GM12878 (cell line): ENCODE results near the gene PLAC1. TPM values are rescaled to one million over a fixed set of nuclear protein-coding genes. Genes with fewer than 3 reads are reported as not detected.

Source experiments
- ATAC-seq: fragments of 200-7000 bp; cut with Tn5 transposase; 3 replicates; pipeline ENCODE4 v1.9.1; 2020; ENCODE audit warnings: mild to moderate bottlenecking, moderate library complexity
- BruUV-seq: library from RNA; stranded (reverse); fragments of 400-500 nt; replicated peaks from 2 replicates; lab custom pipeline; 2021; lab: Mats Ljungman, UMichigan
- CTCF ChIA-PET: fragments of 300-600 bp; sonication (Branson Sonifier 250); formaldehyde crosslinking; extraction: SDS; loops from one replicate; lab custom pipeline; 2021; ENCODE audit warnings: inconsistent platforms; lab: Yijun Ruan, JAX
- POLR2A ChIA-PET: fragments of 350-600 bp; formaldehyde crosslinking; extraction: SDS; loops from one replicate; lab custom pipeline; 2021; ENCODE audit warnings: inconsistent platforms; lab: Charles Lee
- RAD21 ChIA-PET: fragments of 300-600 bp; sonication (Branson Sonifier 250); formaldehyde crosslinking; loops from one replicate; lab custom pipeline; 2023; ENCODE audit warnings: antibody characterized with exemption; ENCODE audit not compliant: unreplicated experiment; lab: Charles Lee
- SMC1A ChIA-PET: fragments of 300-600 bp; sonication (Branson Sonifier 250); formaldehyde crosslinking; loops from one replicate; lab custom pipeline; 2023; ENCODE audit not compliant: unreplicated experiment, uncharacterized antibody; lab: Charles Lee
- DNase-seq: peaks from one replicate; pipeline ENCODE4 v3.0.0-alpha.2; 2011; ENCODE audit warnings: low read depth, low spot score
- FAIRE-seq: peaks from 3 replicates; lab custom pipeline; 2011; peaks lifted over from hg19 to GRCh38; lab: Jason Lieb, UNC
- H2AFZ ChIP-seq: 2 replicates; pipeline ENCODE4 v1.6.0; 2011; ENCODE audit warnings: low read depth, low read length, control low read depth; ENCODE audit not compliant: control insufficient read depth
- H3K27ac ChIP-seq: 2 replicates; pipeline ENCODE4 v1.5.1; 2011; ENCODE audit warnings: control low read depth; ENCODE audit not compliant: control insufficient read depth, insufficient read depth
- H3K27me3 ChIP-seq, 2 experiments: replicated peaks in 1 of 2; 2 replicates each; pipeline versions ENCODE4 v1.6.0 to v1.6.1; 2011; ENCODE audit warnings: low read length in 1 of 2; ENCODE audit not compliant: control insufficient read depth in 2 of 2, insufficient read depth in 2 of 2
- H3K36me3 ChIP-seq, 2 experiments: 2 replicates each; pipeline ENCODE4 v1.5.1; 2011; ENCODE audit warnings: low read length in 1 of 2; ENCODE audit not compliant: control insufficient read depth in 2 of 2, insufficient read depth in 2 of 2
- H3K4me1 ChIP-seq: 2 replicates; pipeline ENCODE4 v1.6.1; 2011; ENCODE audit warnings: mild to moderate bottlenecking, low read length, moderate library complexity, mixed read lengths; ENCODE audit not compliant: control insufficient read depth, insufficient read depth
- H3K4me2 ChIP-seq: 2 replicates; pipeline ENCODE4 v1.6.0; 2011; ENCODE audit warnings: control low read depth; ENCODE audit not compliant: control insufficient read depth, insufficient read depth
- H3K4me3 ChIP-seq: fragments of 200-600 bp; sonication (generic); 2 replicates; pipeline ENCODE4 v1.5.1; 2016
- H3K79me2 ChIP-seq: 2 replicates; pipeline ENCODE4 v1.6.0; 2011; ENCODE audit warnings: low read length; ENCODE audit not compliant: control insufficient read depth, insufficient read depth
- H3K9ac ChIP-seq: 2 replicates; pipeline ENCODE4 v1.8.0; 2011; ENCODE audit warnings: low read length, control low read depth, mixed read lengths; ENCODE audit not compliant: control insufficient read depth, insufficient read depth
- H3K9me3 ChIP-seq: replicated peaks from 3 replicates; pipeline ENCODE4 v1.5.1; 2011; ENCODE audit warnings: mild to moderate bottlenecking, low read length; ENCODE audit not compliant: control insufficient read depth, insufficient read depth
- H4K20me1 ChIP-seq: 2 replicates; pipeline ENCODE4 v1.6.0; 2011; ENCODE audit not compliant: control insufficient read depth, insufficient read depth
- BCL3 ChIP-seq: IDR thresholded peaks from 2 replicates; pipeline ENCODE4 v1.6.1; 2011; ENCODE audit warnings: borderline replicate concordance, low read depth, mild to moderate bottlenecking, moderate library complexity, low read length; ENCODE audit not compliant: insufficient read depth, poor library complexity, severe bottlenecking
- CHD4 ChIP-seq: fragments of 200-600 bp; sonication (generic); IDR thresholded peaks from 2 replicates; pipeline ENCODE4 v1.6.1; 2016; ENCODE audit warnings: mild to moderate bottlenecking
- GATAD2B ChIP-seq: fragments of 450-650 bp; conservative IDR thresholded peaks from 2 replicates; pipeline ENCODE4 v1.6.1; 2017; ENCODE audit warnings: low read depth, mild to moderate bottlenecking, moderate library complexity
- IRF4 ChIP-seq: IDR thresholded peaks from 2 replicates; pipeline ENCODE4 v1.6.1; 2011; ENCODE audit warnings: low read depth, low read length
- JUNB ChIP-seq: IDR thresholded peaks from 2 replicates; pipeline ENCODE4 v1.6.1; 2016; ENCODE audit warnings: antibody characterized with exemption, mild to moderate bottlenecking
- MTA2 ChIP-seq: fragments of 450-650 bp; IDR thresholded peaks from 2 replicates; pipeline ENCODE4 v1.6.1; 2016; ENCODE audit warnings: low read depth, mild to moderate bottlenecking, moderate library complexity
- MYB ChIP-seq: fragments of 150-350 bp; IDR thresholded peaks from 2 replicates; pipeline ENCODE4 v1.6.1; 2014; ENCODE audit warnings: mild to moderate bottlenecking, low read depth, low read length, borderline replicate concordance
- NR2F1 ChIP-seq: fragments of 450-650 bp; conservative IDR thresholded peaks from 2 replicates; pipeline ENCODE4 v1.6.1; 2017; ENCODE audit warnings: mild to moderate bottlenecking
- POLR2AphosphoS2 ChIP-seq: IDR thresholded peaks from 2 replicates; pipeline ENCODE4 v1.6.1; 2011; ENCODE audit warnings: low read depth, mild to moderate bottlenecking, low read length, improper control_type of control experiment, moderate library complexity
- SIX5 ChIP-seq: IDR thresholded peaks from 2 replicates; pipeline ENCODE4 v1.6.1; 2011; ENCODE audit warnings: mild to moderate bottlenecking, low read depth, low read length, moderate library complexity; ENCODE audit not compliant: severe bottlenecking
- SMARCA5 ChIP-seq: fragments of 450-650 bp; IDR thresholded peaks from 2 replicates; pipeline ENCODE4 v1.6.1; 2017; ENCODE audit warnings: mild to moderate bottlenecking
- STAT1 ChIP-seq: fragments of 450-650 bp; conservative IDR thresholded peaks from 2 replicates; pipeline ENCODE4 v1.6.1; 2014; ENCODE audit warnings: antibody characterized with exemption, mild to moderate bottlenecking
- SUZ12 ChIP-seq: fragments of 200-600 bp; sonication (generic); IDR thresholded peaks from one replicate; pipeline ENCODE4 v1.6.1; 2018; ENCODE audit warnings: antibody characterized with exemption, mild to moderate bottlenecking; ENCODE audit not compliant: unreplicated experiment
- TCF12 ChIP-seq: IDR thresholded peaks from 2 replicates; pipeline ENCODE4 v1.6.1; 2011; ENCODE audit warnings: low read depth, mild to moderate bottlenecking, low read length
- TCF3 ChIP-seq: IDR thresholded peaks from 2 replicates; pipeline ENCODE4 v1.6.1; 2012; ENCODE audit warnings: low read depth, mild to moderate bottlenecking, low read length, borderline replicate concordance; ENCODE audit not compliant: insufficient read depth
- TCF7 ChIP-seq: IDR thresholded peaks from 2 replicates; pipeline ENCODE4 v1.6.1; 2014; ENCODE audit warnings: antibody characterized with exemption, borderline replicate concordance
- USF1 ChIP-seq: IDR thresholded peaks from 2 replicates; pipeline ENCODE4 v1.6.1; 2011; ENCODE audit warnings: borderline replicate concordance, low read depth, mild to moderate bottlenecking, moderate library complexity, mixed read lengths, low read length; ENCODE audit not compliant: insufficient read depth; ENCODE audit errors: extremely low read length
- YBX1 ChIP-seq: fragments of 450-650 bp; IDR thresholded peaks from 2 replicates; pipeline ENCODE4 v1.6.1; 2016; ENCODE audit warnings: antibody characterized with exemption
- ZBED1 ChIP-seq: IDR thresholded peaks from 2 replicates; pipeline ENCODE4 v1.6.1; 2016; ENCODE audit warnings: borderline replicate concordance
- ZNF207 ChIP-seq: fragments of 450-650 bp; IDR thresholded peaks from 2 replicates; pipeline ENCODE4 v1.6.1; 2014; ENCODE audit warnings: antibody characterized with exemption, mild to moderate bottlenecking, borderline replicate concordance
- ZNF217 ChIP-seq: fragments of 450-650 bp; IDR thresholded peaks from 2 replicates; pipeline ENCODE4 v1.6.1; 2017; ENCODE audit warnings: antibody characterized with exemption, mild to moderate bottlenecking
- WGBS: methylation state at CpG from one replicate; pipeline ENCODE4 v1.1.6; 2016; ENCODE audit warnings: low lambda C conversion rate; ENCODE audit not compliant: insufficient replicate concordance, insufficient coverage; ENCODE audit errors: missing lambda C conversion rate; 5-methylcytosine and 5-hydroxymethylcytosine counted together
- in situ Hi-C: fragments of 300-500 bp; cut with MboI; formaldehyde crosslinking; loops from 9 replicates; pipeline ENCODE4 v1.14.3; 2018; ENCODE audit warnings: mixed read lengths
- intact Hi-C: fragments of 100-400 bp; cut with micrococcal nuclease; formaldehyde crosslinking; loops from one replicate; pipeline ENCODE4 v1.14.2; 2022; ENCODE audit not compliant: unreplicated experiment
- polyA plus RNA-seq, 11 experiments: library from polyadenylated mRNA; depleted of rRNA in 4 of 11; unstranded in 6 of 11; stranded (reverse) in 5 of 11; fragments of >200 nt; fragmentation: Nextera tagmentation in 4 of 11; fragmentation: Illumina TruSeq in 1 of 11; extraction: Ambion mirVana in 4 of 11; extraction: Trizol in 1 of 11; gene quantifications; 1 replicate in 1 of 11; 2 replicates in 10 of 11; pipeline versions ENCODE4 v1.2.1 to v1.2.3, GENCODE V29; 2011 to 2016; ENCODE audit warnings: inconsistent platforms in 2 of 11, missing spikeins in 2 of 11, low read depth in 1 of 11
- total RNA-seq, 4 experiments: library from RNA; depleted of rRNA in 3 of 4; stranded (reverse); fragments of >200 nt in 3 of 4; fragmentation: Illumina TruSeq in 1 of 4; extraction: Trizol in 1 of 4; gene quantifications; 2 replicates each; pipeline versions ENCODE4 v1.2.1 to v1.2.3, GENCODE V29; 2013 to 2021

Gene PLAC1
- total and polyA plus RNA-seq, 10 of the 15 experiments (the other 5 are each of a cell fraction or from before 2014, with no cell fraction given) = 0.05 to 0.42 (median 0.17) TPM; not detected in 5

GRCh38 chrX:134545510-134545909 is 112.8 kb downstream of the PLAC1 start (continued):
- TF ChIP-seq BCL3 (no peak), TCF12 (no peak), MYB (no peak), ZNF207 (no peak), SIX5 (no peak), STAT1 (no peak)

GRCh38 chrX:134544513-134545151 is 113.6 kb downstream of the PLAC1 start:
- POLR2A ChIA-PET = no interaction called here
- Histone ChIP-seq H3K4me1 (no peaks in the 10 kb centered on the region), H3K79me2 (no peaks in the 10 kb centered on the region), H3K27ac (no peak overlapping the region), H2AFZ (no peak overlapping the region), H3K4me3 (no peak overlapping the region), H3K9ac (no peak overlapping the region), H3K9me3 (no peaks in the 10 kb centered on the region; the same call in 1 of the 3 replicates), H3K36me3 (no peaks in the 10 kb centered on the region), H4K20me1 (no peaks in the 10 kb centered on the region), H3K4me2 (no peak overlapping the region), H3K27me3 (peaks cover 0 to 3% of the 10 kb centered on the region in 2 experiments; a peak in 2 of 4 replicates)
- CTCF ChIA-PET = no interaction called here
- intact Hi-C loops = no loop called here
- in situ Hi-C loops = no loop called here
- no peak for DNase-seq
- BruUV-seq = no TSS peak
- no peak for ATAC-seq
- no peak for FAIRE-seq
- RAD21 ChIA-PET = no interaction called here
- 68% methylated on average over 27 of the region's 52 CpGs for WGBS
- SMC1A ChIA-PET = no interaction called here
- TF ChIP-seq POLR2AphosphoS2 (no peak), TCF7 (no peak), GATAD2B (no peak), MTA2 (no peak), ZBED1 (no peak), JUNB (no peak), CHD4 (no peak), SUZ12 (no peak), YBX1 (no peak), SIX5 (no peak), USF1 (no peak), ZNF217 (no peak), SMARCA5 (no peak), TCF3 (no peak), IRF4 (no peak), NR2F1 (no peak)
